ENCODE data around the gene PSAT1. TPM values are rescaled to one million over a fixed set of nuclear protein-coding genes. Genes with fewer than 3 reads are reported as not detected.

Gene PSAT1
- total and polyA plus RNA-seq, 2 experiments from 2014 or later: 120 to 149 TPM

GRCh38 chr9:78332381-78332780, 35.5 kb downstream of the PSAT1 start:
- Histone ChIP-seq H2AFZ (no peak overlapping the region), H3K27me3 (no peaks in the 10 kb centered on the region), H3K9me3 (ENCODE audit: low read depth) (no peaks in the 10 kb centered on the region), H3K4me3 (no peak overlapping the region), H3K79me2 (no peaks in the 10 kb centered on the region), H3K27ac (no peak overlapping the region), H3K36me3 (replicated peaks; ENCODE audit: insufficient read depth, low read depth) (no peaks in the 10 kb centered on the region), H3K4me1 (ENCODE audit: insufficient read depth) (no peaks in the 10 kb centered on the region), H3K4me2 (no peak overlapping the region), H3K9me2 (replicated peaks; ENCODE audit: insufficient read depth) (no peaks in the 10 kb centered on the region), H4K20me1 (ENCODE audit: insufficient read depth, poor library complexity, severe bottlenecking) (no peaks in the 10 kb centered on the region)
- WGBS (ENCODE audit: low lambda C conversion rate, missing lambda C conversion rate): 86% methylated on average over 3 of the region's 3 CpGs
- TF ChIP-seq EZH2phosphoT487 (IDR thresholded peaks at IDR 0.05; ENCODE audit: low read depth, severe bottlenecking, unreplicated experiment) (no peak), EZH2 (IDR thresholded peaks at IDR 0.05; ENCODE audit: borderline replicate concordance) (no peak), CTCF (IDR thresholded peaks at IDR 0.05; ENCODE audit: poor library complexity) (no peak)
- no peak for DNase-seq (ENCODE audit: low spot score)

GRCh38 chr9:78348848-78349247, 51.9 kb downstream of the PSAT1 start:
- TF ChIP-seq EZH2phosphoT487 (IDR thresholded peaks at IDR 0.05; ENCODE audit: low read depth, severe bottlenecking, unreplicated experiment): no peak
- Histone ChIP-seq H3K4me3 (no peak overlapping the region), H3K27ac (no peak overlapping the region), H3K9me3 (ENCODE audit: low read depth) (no peaks in the 10 kb centered on the region), H3K27me3 (no peaks in the 10 kb centered on the region), H3K4me2 (no peak overlapping the region), H4K20me1 (ENCODE audit: insufficient read depth, poor library complexity, severe bottlenecking) (no peaks in the 10 kb centered on the region), H3K36me3 (replicated peaks; ENCODE audit: insufficient read depth, low read depth) (no peaks in the 10 kb centered on the region), H3K9me2 (replicated peaks; ENCODE audit: insufficient read depth) (no peaks in the 10 kb centered on the region), H3K4me1 (ENCODE audit: insufficient read depth) (no peaks in the 10 kb centered on the region), H3K79me2 (no peaks in the 10 kb centered on the region), H2AFZ (no peak overlapping the region)
- WGBS (ENCODE audit: low lambda C conversion rate, missing lambda C conversion rate): 96% methylated on average over 1 of the region's 1 CpG
- DNase-seq (ENCODE audit: low spot score): no peak

- no peaks in the 10 kb centered on the region for H3K79me2 ChIP-seq
- no peaks in the 10 kb centered on the region for H4K20me1 ChIP-seq (ENCODE audit: insufficient read depth, poor library complexity, severe bottlenecking)
- no peaks in the 10 kb centered on the region for H3K36me3 ChIP-seq (replicated peaks; ENCODE audit: insufficient read depth, low read depth)
- 91% methylated on average over 2 of the region's 2 CpGs for WGBS (ENCODE audit: low lambda C conversion rate, missing lambda C conversion rate)
- no peaks in the 10 kb centered on the region for H3K4me1 ChIP-seq (ENCODE audit: insufficient read depth)
- TF ChIP-seq CTCF (IDR thresholded peaks at IDR 0.05; ENCODE audit: poor library complexity) (no peak), EZH2 (IDR thresholded peaks at IDR 0.05; ENCODE audit: borderline replicate concordance) (no peak), EZH2phosphoT487 (IDR thresholded peaks at IDR 0.05; ENCODE audit: low read depth, severe bottlenecking, unreplicated experiment) (no peak)
- H3K4me3 ChIP-seq: no peak overlapping the region
- no peak for DNase-seq (ENCODE audit: low spot score)
- H2AFZ ChIP-seq: no peak overlapping the region
- no peaks in the 10 kb centered on the region for H3K9me2 ChIP-seq (replicated peaks; ENCODE audit: insufficient read depth)
- no peak overlapping the region for H3K4me2 ChIP-seq
- no peaks in the 10 kb centered on the region for H3K9me3 ChIP-seq (ENCODE audit: low read depth)
- H3K27ac ChIP-seq: no peak overlapping the region
- no peaks in the 10 kb centered on the region for H3K27me3 ChIP-seq
Observed at GRCh38 chr9:78351816-78352215, 54.9 kb downstream of the PSAT1 start.

- Histone ChIP-seq H3K9me3 (ENCODE audit: low read depth) (no peaks in the 10 kb centered on the region), H3K4me3 (no peak overlapping the region), H4K20me1 (ENCODE audit: insufficient read depth, poor library complexity, severe bottlenecking) (no peaks in the 10 kb centered on the region), H2AFZ (no peak overlapping the region), H3K27ac (no peak overlapping the region), H3K4me1 (ENCODE audit: insufficient read depth) (no peaks in the 10 kb centered on the region), H3K9me2 (replicated peaks; ENCODE audit: insufficient read depth) (no peaks in the 10 kb centered on the region), H3K79me2 (no peaks in the 10 kb centered on the region), H3K4me2 (no peak overlapping the region), H3K27me3 (no peaks in the 10 kb centered on the region), H3K36me3 (replicated peaks; ENCODE audit: insufficient read depth, low read depth) (no peaks in the 10 kb centered on the region)
- no peak for DNase-seq (ENCODE audit: low spot score)
- no peak for TF ChIP-seq EZH2 (IDR thresholded peaks at IDR 0.05; ENCODE audit: borderline replicate concordance)
- no peak for TF ChIP-seq CTCF (IDR thresholded peaks at IDR 0.05; ENCODE audit: poor library complexity)
- no peak for TF ChIP-seq EZH2phosphoT487 (IDR thresholded peaks at IDR 0.05; ENCODE audit: low read depth, severe bottlenecking, unreplicated experiment)
Observed at GRCh38 chr9:78354324-78354973, 57.5 kb downstream of the PSAT1 start.

Measured in hepatocyte (in vitro differentiated cells).